Mesothelial cell of epicardium (in vitro differentiated cells): ENCODE results near the gene ZNF438. TPM values are rescaled to one million over a fixed set of nuclear protein-coding genes. Genes with fewer than 3 reads are reported as not detected.

Experiments
- DNase-seq, 2 experiments: peaks; one replicate each; pipeline ENCODE4 v3.0.0; 2021; ENCODE audit warnings: low spot score in 2 of 2; ENCODE audit not compliant: unreplicated experiment in 2 of 2
- H3K27ac Mint-ChIP-seq: 2 replicates; pipeline ENCODE4 v1.8.0; 2021; ENCODE audit warnings: mixed read lengths
- H3K27me3 Mint-ChIP-seq: 2 replicates; pipeline ENCODE4 v1.8.0; 2021; ENCODE audit warnings: low read depth, mixed read lengths
- H3K36me3 Mint-ChIP-seq: 2 replicates; pipeline ENCODE4 v1.8.0; 2021; ENCODE audit warnings: mixed read lengths
- H3K4me1 Mint-ChIP-seq: 2 replicates; pipeline ENCODE4 v1.8.0; 2021; ENCODE audit warnings: mixed read lengths
- H3K4me3 Mint-ChIP-seq: 2 replicates; pipeline ENCODE4 v1.8.0; 2021; ENCODE audit warnings: mild to moderate bottlenecking, moderate library complexity, mixed read lengths
- H3K9me3 Mint-ChIP-seq: 2 replicates; pipeline ENCODE4 v1.8.0; 2021; ENCODE audit warnings: mixed read lengths
- CTCF ChIP-seq: fragments of 200-600 bp; sonication (generic); IDR thresholded peaks from one replicate; pipeline ENCODE4 v1.5.0; 2021; ENCODE audit warnings: antibody characterized with exemption; ENCODE audit not compliant: unreplicated experiment
- total RNA-seq: library from RNA; stranded (reverse); gene quantifications from 3 replicates; pipeline ENCODE4 v1.2.1, GENCODE V29; 2021

ZNF438 gene
- total RNA-seq, 1 donor from 2014 or later = 6.0 TPM

DNA sequence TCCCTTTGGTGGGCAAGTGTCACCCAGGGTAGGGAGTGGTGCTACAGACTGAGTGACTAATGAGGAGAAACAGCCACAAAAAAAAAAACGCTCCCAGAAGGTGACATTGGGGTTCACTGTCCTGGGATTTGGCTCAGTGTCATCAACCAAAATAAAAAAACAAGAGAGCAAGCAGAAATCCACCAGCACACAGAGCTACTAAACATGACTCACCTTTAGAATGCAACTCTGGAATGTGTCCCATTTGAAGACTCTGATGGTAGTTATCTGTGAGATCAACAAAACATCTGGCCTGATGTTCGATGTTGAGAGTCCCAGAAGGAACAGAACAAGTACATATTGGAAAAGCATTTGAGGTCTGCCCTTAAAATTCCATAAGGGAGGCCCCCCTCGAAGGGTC, 201.8 kb downstream of the ZNF438 start:
- H3K27ac Mint-ChIP-seq = no peak overlapping the region
- no peak for TF ChIP-seq CTCF
- no peaks in the 10 kb centered on the region for H3K36me3 Mint-ChIP-seq
- peaks cover 6% of the 10 kb centered on the region for H3K9me3 Mint-ChIP-seq
- peaks cover 69% of the 10 kb centered on the region for H3K4me1 Mint-ChIP-seq
- no peaks in the 10 kb centered on the region for H3K27me3 Mint-ChIP-seq
- DNase-seq = no peak
- H3K4me3 Mint-ChIP-seq = no peak overlapping the region

DNA sequence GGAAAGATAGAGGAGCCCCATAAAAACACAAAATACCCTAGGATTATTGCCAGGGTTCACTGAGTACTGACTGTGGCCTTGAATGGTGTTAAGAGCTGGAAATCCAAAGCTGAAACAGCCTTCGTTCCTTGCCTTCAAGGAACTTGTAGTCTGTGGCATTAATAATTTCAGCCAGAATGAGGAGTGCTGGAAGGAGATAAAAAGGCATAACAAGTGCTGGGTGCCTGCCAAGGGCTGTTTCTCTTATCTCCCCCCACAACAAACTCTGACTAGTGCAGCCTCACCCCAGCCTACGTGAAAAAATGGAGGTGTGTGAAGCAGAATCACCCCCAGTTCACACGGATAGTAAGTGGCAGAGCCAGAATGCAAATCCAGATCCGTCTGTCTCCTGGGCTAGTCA, 203.0 kb downstream of the ZNF438 start:
- Mint-ChIP-seq H3K36me3 (no peaks in the 10 kb centered on the region), H3K27me3 (no peaks in the 10 kb centered on the region), H3K27ac (no peak overlapping the region), H3K9me3 (peaks cover 11% of the 10 kb centered on the region), H3K4me3 (no peak overlapping the region), H3K4me1 (peaks cover 64% of the 10 kb centered on the region)
- DNase-seq = no peak
- no peak for TF ChIP-seq CTCF

DNA sequence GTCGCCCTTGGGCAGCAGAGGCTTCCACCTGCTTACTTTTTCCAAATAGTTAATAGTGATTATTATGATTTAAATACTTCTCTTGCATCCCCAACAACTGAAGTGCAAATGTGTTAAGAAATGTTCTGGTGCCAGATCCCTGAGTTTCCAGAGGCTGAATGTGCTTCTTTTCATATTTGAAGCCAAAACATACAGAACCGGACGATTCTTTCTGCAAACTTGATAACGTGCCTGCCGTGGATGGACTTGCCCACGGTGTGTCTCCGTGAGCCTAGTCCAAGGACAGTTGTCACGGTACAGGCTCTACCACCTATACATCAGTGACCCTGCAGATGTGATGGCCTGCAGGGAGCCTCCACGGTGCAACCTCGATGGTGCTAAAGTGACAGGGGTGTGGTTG, 203.5 kb downstream of the ZNF438 start:
- H3K9me3 Mint-ChIP-seq = peaks cover 11% of the 10 kb centered on the region
- H3K4me3 Mint-ChIP-seq = no peak overlapping the region
- H3K27me3 Mint-ChIP-seq = no peaks in the 10 kb centered on the region
- DNase-seq = no peak
- H3K27ac Mint-ChIP-seq = no peak overlapping the region
- TF ChIP-seq CTCF = no peak
- peaks cover 60% of the 10 kb centered on the region for H3K4me1 Mint-ChIP-seq
- H3K36me3 Mint-ChIP-seq = no peaks in the 10 kb centered on the region

GRCh38 chr10:30827531-30828120, 204.0 kb downstream of the ZNF438 start:
- peaks cover 11% of the 10 kb centered on the region for H3K9me3 Mint-ChIP-seq
- no peak overlapping the region for H3K27ac Mint-ChIP-seq
- H3K27me3 Mint-ChIP-seq = no peaks in the 10 kb centered on the region
- no peaks in the 10 kb centered on the region for H3K36me3 Mint-ChIP-seq
- TF ChIP-seq CTCF = no peak
- DNase-seq = no peak
- H3K4me3 Mint-ChIP-seq = no peak overlapping the region
- H3K4me1 Mint-ChIP-seq = peaks cover 59% of the 10 kb centered on the region

DNA sequence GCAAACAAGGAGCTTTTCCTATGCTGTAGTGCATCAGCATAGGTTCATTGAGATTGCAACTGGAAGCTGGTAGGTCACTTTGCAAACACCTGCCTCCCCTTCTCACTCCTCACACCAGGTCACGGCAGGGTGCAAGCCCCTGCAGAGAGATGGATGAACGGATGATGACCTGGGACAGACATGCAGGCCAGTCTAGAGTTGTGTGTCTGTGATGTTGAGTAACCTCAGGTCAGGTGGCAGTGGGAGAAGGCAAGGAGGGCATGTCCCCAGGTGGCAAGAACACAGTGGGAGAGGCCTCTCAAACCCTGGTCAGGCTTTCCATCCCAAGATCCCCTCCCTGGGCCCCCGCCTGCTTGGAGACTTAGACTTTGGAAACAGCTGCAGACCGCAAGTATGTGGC, 205.0 kb downstream of the ZNF438 start:
- no peak for DNase-seq
- Mint-ChIP-seq H3K9me3 (peaks cover 11% of the 10 kb centered on the region), H3K4me3 (no peak overlapping the region), H3K27ac (no peak overlapping the region), H3K36me3 (no peaks in the 10 kb centered on the region), H3K4me1 (peaks cover 57% of the 10 kb centered on the region), H3K27me3 (no peaks in the 10 kb centered on the region)
- no peak for TF ChIP-seq CTCF

- no peak for DNase-seq
- no peak overlapping the region for H3K4me3 Mint-ChIP-seq
- no peaks in the 10 kb centered on the region for H3K27me3 Mint-ChIP-seq
- no peaks in the 10 kb centered on the region for H3K36me3 Mint-ChIP-seq
- peaks cover 11% of the 10 kb centered on the region for H3K9me3 Mint-ChIP-seq
- no peak overlapping the region for H3K27ac Mint-ChIP-seq
- TF ChIP-seq CTCF = no peak
- peaks cover 58% of the 10 kb centered on the region for H3K4me1 Mint-ChIP-seq
Observed at GRCh38 chr10:30825495-30825894, 206.2 kb downstream of the ZNF438 start.
